Smooth muscle cell of the brain vasculature (primary cell): ENCODE measurements around the gene PTPRM.

Experiments
- DNase-seq: peaks from one replicate; pipeline ENCODE4 v3.0.0-alpha.2; 2012; ENCODE audit warnings: low read depth, low spot score

Gene PTPRM

DNA sequence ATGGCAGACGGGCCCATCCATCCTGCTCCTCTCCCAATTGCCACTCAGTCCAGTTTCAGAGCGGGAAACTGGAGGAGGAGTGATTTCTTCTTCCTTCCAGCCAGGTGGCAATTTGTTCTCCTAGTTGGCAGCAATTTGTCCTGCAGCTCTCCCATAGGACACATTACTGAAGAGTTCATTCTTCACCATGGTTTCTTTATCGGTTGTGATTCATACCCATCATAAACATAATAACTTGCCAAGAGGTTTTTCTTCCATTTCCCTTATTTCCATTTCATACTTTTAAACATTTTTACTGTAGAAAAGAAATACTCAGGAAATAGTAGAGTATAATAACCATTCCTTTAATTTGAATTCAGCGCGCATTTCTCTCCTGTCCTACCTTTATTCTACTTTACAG lies 664.2 kb downstream of the PTPRM start:
- DNase-seq, result no peak

DNA sequence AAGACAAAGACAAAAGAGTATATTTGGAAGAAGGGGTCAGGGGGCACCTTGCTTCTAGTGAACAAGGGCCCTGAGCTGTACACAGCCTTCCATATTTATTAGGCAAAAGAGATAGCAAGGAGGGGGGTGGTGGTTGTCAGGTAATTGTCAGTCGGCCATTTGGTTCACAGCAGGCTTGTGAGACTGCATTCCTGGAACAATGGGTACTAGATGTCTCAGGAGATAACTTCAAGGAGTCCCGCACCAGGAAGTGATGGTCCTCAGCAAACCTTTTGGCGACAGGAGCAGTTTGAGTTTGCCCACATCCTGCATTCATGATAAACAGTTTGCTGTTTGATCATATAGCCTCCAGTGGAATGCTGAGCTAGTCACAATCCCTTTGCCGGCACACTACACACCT lies 665.7 kb downstream of the PTPRM start:
- no peak for DNase-seq

DNA sequence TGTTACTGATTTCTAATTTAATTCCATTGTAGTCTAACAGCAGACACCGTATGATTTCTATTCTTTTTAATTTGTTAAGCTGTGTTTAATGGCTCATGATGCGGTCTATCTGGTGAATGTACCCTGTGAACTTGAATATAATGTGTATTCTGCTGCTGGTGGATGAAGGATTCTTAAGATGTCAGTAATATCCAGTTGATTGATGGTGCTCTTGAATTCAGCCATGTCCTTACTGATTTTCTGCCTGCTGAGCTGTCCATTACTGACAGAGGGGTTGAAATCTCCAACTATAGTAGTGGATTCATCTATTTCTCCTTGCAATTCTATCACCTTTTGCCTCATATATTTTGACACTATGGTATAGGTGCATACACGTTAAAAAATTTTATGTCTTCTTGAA lies 668.8 kb downstream of the PTPRM start:
- no peak for DNase-seq

DNA sequence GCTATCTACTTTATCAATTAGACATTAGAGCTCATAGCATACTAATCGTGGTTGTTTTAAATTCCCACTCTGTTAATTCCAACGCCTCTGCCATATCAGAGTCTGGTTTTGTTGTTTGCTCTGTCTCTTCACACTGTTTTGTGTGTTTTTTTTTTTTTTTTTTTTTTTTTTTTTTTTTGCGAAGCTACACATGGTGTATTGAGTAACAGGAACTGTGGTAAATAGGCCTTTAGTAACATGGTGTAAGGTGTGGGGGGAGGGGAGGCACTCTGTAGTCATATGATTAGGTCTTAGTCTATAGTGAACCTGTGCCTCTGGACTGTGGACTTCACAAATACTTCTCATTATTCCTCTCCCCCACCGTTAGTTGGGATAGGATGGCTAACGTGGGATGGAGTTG lies 671.4 kb downstream of the PTPRM start:
- no peak for DNase-seq

DNA sequence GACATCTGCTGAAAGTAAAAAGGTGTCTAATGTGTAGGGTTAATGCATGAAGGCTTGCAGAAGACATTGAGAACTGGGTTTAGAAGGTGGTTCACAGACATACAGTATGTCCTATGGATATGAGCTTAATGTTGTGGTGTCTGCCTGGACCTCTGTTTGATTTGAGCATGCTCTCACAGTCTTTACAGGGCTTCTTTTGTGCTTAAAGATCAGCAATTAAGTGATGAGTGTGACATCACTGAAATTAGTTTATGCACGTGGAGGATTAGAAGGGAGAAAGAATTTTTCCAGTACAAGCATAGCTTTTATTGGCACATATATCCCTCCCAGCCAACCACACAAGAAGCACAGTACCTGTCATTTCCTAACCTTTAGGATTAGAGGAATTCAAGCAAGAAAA lies 674.6 kb downstream of the PTPRM start:
- DNase-seq, result no peak

DNA sequence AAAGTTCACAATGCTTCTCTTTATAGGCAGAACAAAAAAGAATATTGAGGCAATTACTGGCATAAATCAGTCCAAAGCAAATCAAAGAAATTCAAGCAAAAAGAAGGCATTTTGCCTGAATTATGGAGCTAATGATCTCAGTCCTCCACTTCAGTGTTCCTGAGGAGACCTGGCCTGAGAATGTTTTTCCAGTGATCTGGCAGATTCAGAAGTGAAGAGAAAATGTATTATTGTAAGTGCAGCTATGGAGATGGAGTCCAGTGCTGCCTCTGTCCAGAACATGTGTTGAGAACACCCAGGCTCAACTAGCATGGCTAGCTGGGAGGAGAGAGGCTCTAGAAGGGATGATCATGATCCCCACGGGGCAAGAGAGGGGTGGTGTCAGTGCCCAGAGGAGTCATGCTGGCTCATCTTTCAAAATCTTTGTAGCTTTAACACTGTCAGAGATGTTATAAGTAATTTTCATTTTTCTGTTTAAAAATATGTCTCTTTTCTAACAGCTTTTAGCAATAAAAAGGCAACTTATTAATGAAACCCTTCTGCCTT lies 675.1 kb downstream of the PTPRM start:
- no peak for DNase-seq

DNA sequence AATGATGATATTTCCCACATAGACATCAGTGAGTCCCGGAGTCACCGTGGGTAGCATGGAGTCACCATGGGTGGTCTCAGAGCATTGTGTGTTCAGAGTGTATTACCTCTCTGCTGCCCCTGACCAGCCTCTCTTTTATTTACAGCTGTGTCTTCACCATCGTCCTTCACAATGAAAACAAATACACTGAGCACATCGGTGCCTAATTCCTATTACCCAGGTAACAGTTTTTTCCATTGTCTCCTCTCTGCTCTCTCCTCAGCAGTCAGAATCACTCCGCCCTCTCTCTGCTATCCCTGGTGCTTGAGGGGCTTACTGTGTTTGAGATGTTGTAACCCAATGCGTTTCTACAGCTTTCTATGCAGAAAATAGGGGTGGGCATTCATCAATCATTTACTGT lies 680.6 kb downstream of the PTPRM start:
- DNase-seq, result no peak

DNA sequence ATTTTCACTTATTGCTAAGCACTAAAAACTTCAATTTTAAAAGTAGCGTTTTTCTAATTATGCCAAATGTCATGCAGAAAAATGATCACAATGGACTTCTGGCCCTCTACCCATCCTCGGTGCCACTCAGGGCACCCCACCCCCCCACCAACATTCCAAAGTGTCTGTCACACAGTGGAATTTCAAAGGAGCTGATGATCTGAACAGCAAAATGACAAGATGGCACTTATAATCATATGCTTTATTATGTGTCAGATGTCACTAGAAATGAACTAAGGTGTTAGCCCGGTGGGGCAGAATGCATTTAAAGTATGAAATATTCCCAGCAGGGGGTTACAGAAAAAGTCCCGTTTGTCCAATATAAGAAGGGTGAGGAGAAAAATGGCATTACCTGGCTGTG lies 681.5 kb downstream of the PTPRM start:
- DNase-seq, result no peak

DNA sequence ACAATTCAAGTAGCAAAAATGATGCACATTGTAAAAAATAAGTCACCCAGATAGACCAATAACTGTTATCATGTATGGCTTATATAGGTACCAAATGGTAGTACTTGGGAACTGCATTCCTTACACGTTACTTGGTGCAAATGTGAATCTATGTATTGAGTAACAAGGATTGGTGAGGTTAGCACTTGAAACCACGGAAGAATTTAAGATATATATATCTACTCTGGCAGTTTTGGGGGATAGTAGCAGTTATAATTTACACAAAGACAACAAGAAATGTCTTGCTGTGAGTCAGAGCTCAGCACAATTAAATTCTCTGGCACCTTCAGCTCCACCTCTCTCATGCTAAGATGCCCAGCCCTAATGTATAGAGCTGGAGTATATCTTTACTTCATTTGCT lies 682.7 kb downstream of the PTPRM start:
- no peak for DNase-seq

DNA sequence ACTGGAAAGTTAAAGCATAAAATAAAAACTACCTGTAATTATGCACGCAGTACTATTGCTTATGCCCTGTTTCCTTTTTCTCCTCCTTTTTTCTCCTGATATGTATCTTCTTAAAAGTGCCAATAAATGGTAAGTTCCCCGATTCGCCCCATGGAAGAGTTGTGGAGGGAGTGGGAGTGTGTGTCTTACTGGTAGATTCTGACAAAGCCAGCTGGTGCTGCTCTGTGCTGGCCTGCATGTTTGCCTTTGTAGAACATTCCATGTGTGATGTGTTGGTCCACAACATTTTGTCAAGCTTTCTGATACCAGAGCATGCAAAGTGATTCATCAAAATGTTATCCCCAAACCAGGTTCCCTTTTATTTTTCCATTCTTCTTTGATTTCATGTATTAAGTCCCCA lies 685.3 kb downstream of the PTPRM start:
- no peak for DNase-seq

DNA sequence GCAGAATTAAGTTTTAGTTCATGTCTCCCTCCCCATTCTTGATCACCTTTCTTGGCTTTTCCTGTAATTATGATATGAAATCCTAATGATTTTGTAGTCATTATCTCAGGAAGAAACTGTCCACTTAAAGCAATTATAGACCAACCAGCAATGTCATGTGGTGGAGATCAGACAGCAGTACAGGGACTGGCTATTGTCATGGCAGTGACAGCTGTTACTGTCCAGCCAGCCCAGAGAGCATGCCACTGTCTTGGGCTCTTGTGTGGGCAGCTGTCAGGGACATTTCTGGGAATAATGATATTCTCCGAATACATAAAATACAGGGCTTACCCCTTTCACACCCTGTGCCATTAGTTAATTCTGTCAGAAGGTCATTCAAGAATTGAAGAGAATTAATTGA lies 686.8 kb downstream of the PTPRM start:
- DNase-seq, result no peak

DNA sequence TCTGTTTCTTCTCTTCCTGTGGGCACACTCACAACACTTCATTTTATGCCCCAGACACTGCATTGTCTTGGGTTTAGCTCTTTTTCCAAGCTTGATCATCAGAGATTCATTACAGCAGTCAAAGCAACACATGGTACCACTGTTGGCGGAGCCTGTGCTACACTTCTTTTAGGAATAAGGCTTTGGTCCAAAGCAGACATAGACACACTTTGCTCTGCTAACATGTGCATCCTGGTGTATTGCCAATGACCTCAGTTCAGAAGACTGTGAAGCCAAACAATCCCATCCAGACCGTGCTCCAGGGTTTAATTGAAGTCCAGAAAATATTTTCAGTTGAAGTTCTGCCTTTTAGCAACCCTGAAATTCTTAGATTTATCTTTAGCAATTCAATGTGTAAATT lies 687.5 kb downstream of the PTPRM start:
- no peak for DNase-seq

DNA sequence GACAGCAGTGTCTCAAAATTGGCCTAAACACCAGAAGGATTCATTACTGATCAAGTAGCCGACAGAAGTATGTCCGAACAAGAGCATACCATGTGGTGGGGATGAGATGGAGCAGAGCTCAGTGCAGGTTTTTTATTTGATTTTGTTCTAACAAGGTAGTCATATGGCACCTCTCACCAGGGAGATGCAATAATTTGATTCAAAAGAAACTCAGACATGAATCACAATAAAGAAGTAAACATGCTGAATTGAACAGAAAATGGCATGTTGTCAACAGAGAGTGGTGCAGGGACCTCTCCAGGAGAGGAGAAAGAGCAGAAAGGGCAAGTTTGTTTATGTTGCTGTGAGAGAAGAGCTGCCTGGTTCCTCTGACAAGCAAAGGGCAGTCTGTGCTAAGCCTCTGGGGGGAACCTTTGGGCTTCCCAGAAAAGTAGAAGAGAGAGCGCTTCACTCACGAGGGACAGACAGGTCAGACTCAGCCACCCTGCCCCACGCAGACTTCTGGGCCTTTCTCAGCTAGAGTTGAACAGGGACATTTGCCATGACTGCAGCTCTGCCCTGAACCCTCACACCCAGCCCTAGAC lies 690.8 kb downstream of the PTPRM start:
- no peak for DNase-seq

DNA sequence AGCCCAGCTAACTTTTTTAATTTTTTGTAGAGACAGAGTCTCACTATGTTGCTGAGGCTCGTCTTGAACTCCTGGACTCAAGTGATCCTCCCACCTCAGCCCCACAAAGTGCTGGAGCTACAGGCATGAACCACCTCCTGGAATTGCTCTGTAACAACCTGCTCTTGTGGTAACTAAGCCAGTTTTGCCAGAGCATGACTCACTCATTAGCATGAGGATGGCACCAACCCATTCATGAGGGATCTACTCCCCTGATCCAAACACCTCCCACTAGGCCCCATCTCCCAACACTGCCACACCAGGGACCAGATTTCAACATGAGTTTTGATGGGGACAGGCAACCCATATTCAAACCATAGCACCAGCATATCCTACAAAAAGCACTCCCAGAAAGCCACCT lies 693.2 kb downstream of the PTPRM start:
- DNase-seq, result no peak

DNA sequence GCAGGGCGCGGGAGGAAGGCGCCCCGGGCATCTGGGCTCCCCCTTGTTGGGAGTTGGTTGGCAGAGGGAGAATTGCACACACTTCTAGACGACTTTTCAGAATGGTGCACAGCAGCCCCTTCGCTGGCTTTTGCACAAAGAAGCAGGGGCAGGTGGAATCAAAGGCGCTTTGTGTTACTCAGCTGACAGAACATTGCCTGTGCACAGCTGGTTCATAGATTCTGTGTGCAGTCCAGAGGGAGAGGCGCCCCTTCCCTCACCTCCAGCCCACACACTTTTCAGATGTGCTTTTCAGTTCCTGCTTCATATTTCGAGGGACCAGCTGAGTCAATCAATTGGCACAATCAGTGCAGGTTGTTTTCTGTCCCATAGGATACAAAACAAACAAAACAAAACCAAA lies 693.7 kb downstream of the PTPRM start:
- no peak for DNase-seq

DNA sequence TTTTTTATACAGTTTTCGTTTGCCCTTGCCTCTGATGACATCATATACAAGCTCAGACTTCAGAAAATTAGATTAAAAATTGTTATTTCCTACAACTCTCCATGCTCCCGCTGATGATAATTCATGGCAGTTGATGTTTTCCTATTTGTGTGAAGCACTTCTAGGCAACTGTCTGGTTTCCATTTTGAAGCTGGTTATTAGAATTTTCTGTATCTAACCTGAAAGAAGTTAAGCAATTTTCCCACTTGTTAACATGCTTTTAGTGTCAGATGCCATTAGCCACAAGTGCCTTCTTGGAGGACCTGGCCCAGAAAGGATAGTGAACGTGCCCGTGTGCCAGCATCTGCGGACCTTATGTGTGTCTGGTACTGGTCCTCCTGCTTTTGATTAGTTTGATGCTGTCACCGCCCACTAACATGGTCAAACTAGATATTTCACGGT lies 694.6 kb downstream of the PTPRM start:
- no peak for DNase-seq

DNA sequence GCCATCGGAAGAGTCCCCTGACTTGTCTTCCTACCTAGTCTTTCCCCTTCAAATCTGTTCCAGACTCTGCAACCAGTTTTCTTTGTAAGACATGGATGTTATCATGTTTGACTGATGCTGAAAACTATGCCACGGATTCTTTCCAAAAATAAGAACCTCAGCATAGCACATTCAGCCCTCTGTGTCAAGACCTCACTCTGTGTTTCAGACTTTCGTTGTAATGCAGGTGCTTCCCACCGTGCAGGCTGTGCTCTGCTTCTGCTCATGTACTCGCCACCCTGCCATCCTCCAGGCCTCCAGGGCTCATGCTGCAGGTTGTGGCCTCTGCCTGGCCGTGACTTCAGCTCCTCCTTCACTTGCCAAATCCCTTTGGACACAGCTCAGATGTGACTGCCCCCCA lies 695.1 kb downstream of the PTPRM start:
- DNase-seq, result no peak

DNA sequence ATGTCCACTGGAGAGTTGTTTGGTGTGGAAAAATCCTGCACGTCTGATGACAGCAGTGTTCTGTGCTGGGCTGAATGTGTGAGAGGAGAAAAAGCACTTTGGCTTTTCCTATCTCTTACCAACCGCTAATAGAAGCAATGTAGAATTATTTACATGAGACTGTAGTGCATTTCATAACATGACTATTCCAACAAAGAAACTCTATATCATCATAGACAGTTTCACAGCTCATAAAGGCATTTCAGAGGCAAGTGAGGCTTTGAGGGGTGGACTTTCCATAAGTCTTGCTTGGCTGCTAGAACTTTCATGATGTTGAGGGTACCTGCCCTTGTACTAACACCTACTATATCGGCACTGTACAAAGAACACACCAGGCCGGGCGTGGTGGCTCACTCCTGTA lies 697.0 kb downstream of the PTPRM start:
- DNase-seq, result no peak

DNA sequence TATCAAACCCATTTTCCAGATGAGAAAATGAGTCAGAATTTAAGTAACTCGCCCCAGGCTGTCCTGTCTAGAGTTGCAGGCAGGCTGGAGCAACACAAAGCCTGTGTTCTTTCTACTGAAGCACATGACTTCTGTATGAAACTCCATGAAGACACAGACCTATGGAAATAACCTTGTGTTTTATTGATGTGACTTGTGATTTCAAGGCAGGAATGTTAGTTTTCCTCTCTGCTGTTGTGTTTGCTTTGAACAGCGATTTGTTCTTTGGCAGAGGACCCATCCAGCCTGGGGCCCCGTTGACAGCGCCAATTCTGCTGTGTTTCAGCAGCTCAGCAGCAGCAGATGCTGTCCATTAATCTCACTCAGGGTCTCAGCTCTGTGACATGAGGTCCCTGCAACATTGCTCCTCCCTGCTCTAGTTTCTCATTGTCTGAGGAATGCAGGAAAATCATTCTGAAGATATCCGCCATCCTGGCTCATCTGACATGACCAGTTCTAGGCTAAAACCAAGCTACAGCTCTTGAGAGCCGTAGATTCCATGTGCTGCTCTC lies 697.8 kb downstream of the PTPRM start:
- no peak for DNase-seq

DNA sequence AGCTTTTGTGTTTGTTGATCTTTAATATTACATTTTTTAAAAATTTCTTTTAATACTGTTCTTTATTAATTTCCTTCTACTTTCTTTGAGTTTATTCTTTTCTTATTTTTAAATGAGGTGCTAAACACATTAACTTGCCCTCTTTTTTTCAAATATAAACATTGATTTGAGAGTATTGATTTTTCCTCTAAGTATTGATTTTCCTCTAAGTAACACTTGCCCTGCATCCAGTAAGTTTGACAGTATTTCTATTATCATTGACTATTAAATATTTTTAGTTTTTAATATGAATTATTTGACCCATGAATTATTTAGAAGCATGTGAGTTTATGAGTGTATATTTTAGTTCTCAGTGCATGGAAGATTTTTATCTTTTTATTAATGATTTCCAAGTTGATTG lies 705.1 kb downstream of the PTPRM start:
- no peak for DNase-seq

DNA sequence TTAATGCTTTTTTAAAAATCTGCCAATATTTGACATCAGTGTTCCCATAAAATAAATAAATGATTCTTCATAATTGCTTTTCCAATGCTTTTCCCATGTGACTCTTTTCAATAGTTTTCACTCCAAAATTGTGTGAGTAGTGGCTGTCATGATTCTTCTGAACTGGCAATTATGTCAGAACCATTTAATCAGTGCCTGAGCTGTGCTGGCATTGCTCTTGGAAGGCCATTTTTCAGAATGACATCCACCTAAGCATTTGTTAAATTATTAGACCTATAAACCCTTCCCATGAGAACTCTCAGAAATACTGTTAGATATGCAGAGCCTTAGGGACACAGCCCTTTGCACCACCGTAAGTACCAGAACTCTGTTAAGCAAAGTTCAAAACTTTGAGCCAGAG lies 707.3 kb downstream of the PTPRM start:
- DNase-seq, result no peak

DNA sequence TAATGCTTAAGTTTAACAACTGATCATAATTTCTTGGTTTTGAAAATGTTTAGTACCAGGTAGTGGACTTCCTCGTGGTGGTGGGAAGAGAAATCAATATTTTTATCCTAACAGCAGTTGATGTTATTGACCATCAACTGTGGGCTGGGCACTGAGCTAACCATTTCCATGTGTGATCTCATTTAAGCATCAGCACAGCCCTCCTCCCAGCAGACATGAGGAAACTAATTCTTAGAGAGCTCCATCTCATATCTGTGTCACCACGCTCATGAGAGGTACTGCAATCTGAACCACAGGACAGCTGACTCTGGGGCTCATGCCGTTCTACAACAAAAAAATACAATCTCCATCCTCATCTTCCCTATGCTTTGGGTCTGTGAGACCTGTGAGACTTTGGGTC lies 709.3 kb downstream of the PTPRM start:
- no peak for DNase-seq

DNA sequence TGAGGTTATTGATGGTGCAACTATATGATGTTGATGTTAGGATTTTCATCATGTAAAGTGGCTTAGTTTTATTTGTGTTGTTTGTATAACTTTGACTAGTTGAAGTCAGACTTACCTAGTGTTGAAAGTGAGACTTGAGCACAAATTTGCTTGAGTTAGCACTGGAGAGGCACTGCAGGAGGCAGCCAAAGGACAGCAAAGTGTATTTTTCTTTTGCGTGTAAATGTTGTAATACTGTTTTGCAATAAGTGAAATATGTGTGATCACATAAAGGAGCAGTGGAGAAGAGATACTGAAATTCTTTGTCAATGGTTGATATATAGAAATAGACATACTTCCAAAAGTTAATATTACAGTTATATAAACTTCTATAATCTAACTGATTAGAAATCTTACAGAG lies 710.2 kb downstream of the PTPRM start:
- DNase-seq, result peak; percentile 57

DNA sequence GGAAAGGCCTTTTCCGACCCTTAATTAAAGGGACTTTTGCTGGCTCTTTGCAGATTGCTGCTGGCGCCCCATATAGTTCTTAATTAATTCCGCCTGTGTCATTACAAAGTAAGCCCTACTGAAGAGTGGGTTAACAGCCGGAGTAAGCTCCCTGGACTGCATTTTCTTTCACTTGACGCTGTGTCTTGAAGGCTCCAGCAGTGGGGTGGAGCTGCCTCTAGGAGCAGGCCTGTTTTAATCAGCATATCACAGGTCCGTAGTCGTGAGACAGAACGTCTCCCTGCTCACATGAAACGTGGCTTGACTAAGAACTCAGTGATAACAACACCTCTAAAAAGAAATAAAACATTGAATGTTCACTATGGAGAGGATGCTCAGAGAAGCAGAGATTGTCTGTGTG lies 712.2 kb downstream of the PTPRM start:
- DNase-seq, result no peak
